Calu3 (cell line): ENCODE results near the gene ARID3C. TPM values are rescaled to one million over a fixed set of nuclear protein-coding genes. Genes with fewer than 3 reads are reported as not detected.
A peak's percentile ranks its signal among the peaks of the same experiment; 100 is the strongest.

ENCODE experiments used
- BruUV-seq: library from RNA; stranded (reverse); fragments of 400-500 nt; replicated peaks from 2 replicates; lab custom pipeline; 2021; lab: Mats Ljungman, UMichigan
- CTCF ChIA-PET: fragments of 300-600 bp; sonication (Branson Sonifier 250); formaldehyde crosslinking; loops from one replicate; lab custom pipeline; 2022; ENCODE audit warnings: antibody characterized with exemption; lab: Charles Lee
- DNase-seq: peaks from one replicate; pipeline ENCODE4 v3.0.0; 2022
- H3K27ac Mint-ChIP-seq: one replicate; pipeline ENCODE4 v1.8.0; 2022; ENCODE audit warnings: mixed read lengths; ENCODE audit not compliant: unreplicated experiment
- H3K27me3 Mint-ChIP-seq: one replicate; pipeline ENCODE4 v1.8.0; 2022; ENCODE audit warnings: mixed read lengths; ENCODE audit not compliant: unreplicated experiment
- H3K36me3 Mint-ChIP-seq: one replicate; pipeline ENCODE4 v1.8.0; 2022; ENCODE audit warnings: mild to moderate bottlenecking, moderate library complexity, mixed read lengths; ENCODE audit not compliant: insufficient read depth, unreplicated experiment
- H3K4me1 Mint-ChIP-seq: one replicate; pipeline ENCODE4 v1.8.0; 2022; ENCODE audit warnings: mild to moderate bottlenecking, low read depth, mixed read lengths; ENCODE audit not compliant: unreplicated experiment
- H3K4me3 Mint-ChIP-seq: one replicate; pipeline ENCODE4 v1.8.0; 2022; ENCODE audit warnings: mild to moderate bottlenecking, low read depth, moderate library complexity, mixed read lengths; ENCODE audit not compliant: unreplicated experiment
- H3K9me3 Mint-ChIP-seq: one replicate; pipeline ENCODE4 v1.8.0; 2022; ENCODE audit warnings: low read depth, mixed read lengths; ENCODE audit not compliant: unreplicated experiment
- intact Hi-C: fragments of 100-400 bp; cut with micrococcal nuclease; formaldehyde crosslinking; loops from one replicate; pipeline ENCODE4 v1.10.0; 2022; ENCODE audit not compliant: unreplicated experiment
- total RNA-seq: library from RNA; stranded (reverse); gene quantifications from 2 replicates; pipeline ENCODE4 v1.2.3, GENCODE V29; 2022
- TF ChIP-seq, protein P1 (sequence below): fragments of 200-600 bp; IDR thresholded peaks from one replicate; pipeline ENCODE4 v1.8.0; 2022; ENCODE audit warnings: antibody characterized with exemption; ENCODE audit not compliant: unreplicated experiment

The ARID3C gene
- total RNA-seq, 1 experiment from 2014 or later: not detected

- no peak overlapping the region for H3K27ac Mint-ChIP-seq
- peaks cover 24% of the 10 kb centered on the region for H3K4me1 Mint-ChIP-seq
- TF ChIP-seq, protein P1, sequence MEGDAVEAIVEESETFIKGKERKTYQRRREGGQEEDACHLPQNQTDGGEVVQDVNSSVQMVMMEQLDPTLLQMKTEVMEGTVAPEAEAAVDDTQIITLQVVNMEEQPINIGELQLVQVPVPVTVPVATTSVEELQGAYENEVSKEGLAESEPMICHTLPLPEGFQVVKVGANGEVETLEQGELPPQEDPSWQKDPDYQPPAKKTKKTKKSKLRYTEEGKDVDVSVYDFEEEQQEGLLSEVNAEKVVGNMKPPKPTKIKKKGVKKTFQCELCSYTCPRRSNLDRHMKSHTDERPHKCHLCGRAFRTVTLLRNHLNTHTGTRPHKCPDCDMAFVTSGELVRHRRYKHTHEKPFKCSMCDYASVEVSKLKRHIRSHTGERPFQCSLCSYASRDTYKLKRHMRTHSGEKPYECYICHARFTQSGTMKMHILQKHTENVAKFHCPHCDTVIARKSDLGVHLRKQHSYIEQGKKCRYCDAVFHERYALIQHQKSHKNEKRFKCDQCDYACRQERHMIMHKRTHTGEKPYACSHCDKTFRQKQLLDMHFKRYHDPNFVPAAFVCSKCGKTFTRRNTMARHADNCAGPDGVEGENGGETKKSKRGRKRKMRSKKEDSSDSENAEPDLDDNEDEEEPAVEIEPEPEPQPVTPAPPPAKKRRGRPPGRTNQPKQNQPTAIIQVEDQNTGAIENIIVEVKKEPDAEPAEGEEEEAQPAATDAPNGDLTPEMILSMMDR: no peak
- intact Hi-C loops: no loop called here
- H3K36me3 Mint-ChIP-seq: peaks cover 23% of the 10 kb centered on the region
- DNase-seq: no peak
- CTCF ChIA-PET: no interaction called here
- BruUV-seq: no TSS peak
- H3K4me3 Mint-ChIP-seq: no peak overlapping the region
- peaks cover 36% of the 10 kb centered on the region for H3K27me3 Mint-ChIP-seq
- H3K9me3 Mint-ChIP-seq: no peaks in the 10 kb centered on the region
These were observed 5.3 kb downstream of the ARID3C start for GRCh38 chr9:34623374-34624235.

- H3K4me3 Mint-ChIP-seq: peak within 1 kb of the TSS; percentile 78
- BruUV-seq: TSS peak; percentile 35
- peak; percentile 79 for DNase-seq
- H3K36me3 Mint-ChIP-seq: peaks cover 17% of the 10 kb centered on the region
- peak within 1 kb of the TSS; percentile 58 for H3K27ac Mint-ChIP-seq
- H3K27me3 Mint-ChIP-seq: peaks cover 3% of the 10 kb centered on the region
- CTCF ChIA-PET: interaction anchor here (0.5 kb wide), 1 partner anchor 335 kb away, joined by 4 read pairs; no protein-coding TSS in a partner anchor
- no peaks in the 10 kb centered on the region for H3K9me3 Mint-ChIP-seq
- intact Hi-C loops: no loop called here
- TF ChIP-seq, protein P1: no peak
- peaks cover 15% of the 10 kb centered on the region for H3K4me1 Mint-ChIP-seq
These were observed 8.5 kb downstream of the ARID3C start, which contains the start of gene DCTN3 for GRCh38 chr9:34620061-34620994. TSS of gene DCTN3 (minus strand) at chr9:34620495. CDS start at chr9:34620464, 31 bp downstream.

DNA sequence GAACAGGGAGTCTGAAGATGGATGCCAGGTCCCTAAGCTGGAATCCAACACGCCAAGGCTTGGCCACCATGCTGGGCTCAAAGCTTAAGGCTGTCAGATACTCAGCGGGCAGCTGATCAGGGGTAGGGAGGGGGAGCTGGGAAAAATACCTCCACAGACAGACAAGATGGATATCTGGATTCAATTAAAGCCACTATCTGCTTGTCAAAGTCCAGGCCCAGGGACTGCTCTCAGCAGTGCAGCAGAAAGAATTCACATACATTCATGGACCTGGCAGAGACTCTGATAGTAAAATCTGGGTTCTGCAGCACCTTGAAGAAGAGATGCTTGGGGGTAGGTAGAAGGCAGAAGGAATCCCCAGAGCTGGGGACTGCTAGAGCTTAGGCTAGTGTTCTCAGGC is 13.7 kb downstream of the ARID3C start:
- no peaks in the 10 kb centered on the region for H3K27me3 Mint-ChIP-seq
- CTCF ChIA-PET: no interaction called here

More for the DNA sequence above, 13.7 kb downstream of the ARID3C start:
- TF ChIP-seq, protein P1: no peak
- Mint-ChIP-seq H3K4me3 (no peak overlapping the region), H3K9me3 (no peaks in the 10 kb centered on the region), H3K27ac (no peak overlapping the region), H3K36me3 (peaks cover 26% of the 10 kb centered on the region), H3K4me1 (peaks cover 14% of the 10 kb centered on the region)
- intact Hi-C loops: no loop called here
- no TSS peak for BruUV-seq
- no peak for DNase-seq
